NCI-H1417 treated with DMSO at 0.1 percent for 48 hours (cell line): ENCODE data around the gene USP12.
"Not testable (repeated sequence)": the region's sequence is repeated elsewhere in the genome, so short reads cannot be mapped to it uniquely, and the experiment has no call there.

Experiments
- DNase-seq: peaks from one replicate; lab custom pipeline; 2025; lab: John Stamatoyannopoulos, UW

USP12 gene

GRCh38 chr13:27171244-27171826, at the start of gene USP12:
TSS of gene USP12 (minus strand) at chr13:27171811. CDS start at chr13:27171639, 172 bp downstream.
- no peak for DNase-seq

- DNase-seq, result no peak
Observed at GRCh38 chr13:27219611-27220010, 48.0 kb upstream of the USP12 start.

- not testable (repeated sequence) for DNase-seq
Observed at GRCh38 chr13:27218861-27219260, 47.2 kb upstream of the USP12 start.

- not testable (repeated sequence) for DNase-seq
Observed at GRCh38 chr13:27217791-27218190, 46.2 kb upstream of the USP12 start.

- DNase-seq, result not testable (repeated sequence)
Observed at GRCh38 chr13:27213386-27213785, 41.8 kb upstream of the USP12 start.

GRCh38 chr13:27211771-27212364, 40.3 kb upstream of the USP12 start:
- DNase-seq, result no peak

GRCh38 chr13:27211271-27211670, 39.7 kb upstream of the USP12 start:
- DNase-seq, result no peak

- no peak for DNase-seq
Observed at GRCh38 chr13:27208514-27208913, 36.9 kb upstream of the USP12 start.

GRCh38 chr13:27203854-27204253, 32.2 kb upstream of the USP12 start:
- no peak for DNase-seq

GRCh38 chr13:27203186-27203585, 31.6 kb upstream of the USP12 start:
- no peak for DNase-seq

GRCh38 chr13:27201661-27202060, 30.1 kb upstream of the USP12 start:
- DNase-seq, result no peak

GRCh38 chr13:27200413-27201070, 28.9 kb upstream of the USP12 start:
- no peak for DNase-seq

GRCh38 chr13:27199696-27200095, 28.1 kb upstream of the USP12 start:
- DNase-seq, result no peak

GRCh38 chr13:27199211-27199610, 27.6 kb upstream of the USP12 start:
- no peak for DNase-seq

- no peak for DNase-seq
Observed at GRCh38 chr13:27194895-27195764, 23.5 kb upstream of the USP12 start.

- DNase-seq, result no peak
Observed at GRCh38 chr13:27194209-27194608, 22.6 kb upstream of the USP12 start.

- no peak for DNase-seq
Observed at GRCh38 chr13:27193496-27193895, 21.9 kb upstream of the USP12 start.

- no peak for DNase-seq
Observed at GRCh38 chr13:27192973-27193372, 21.4 kb upstream of the USP12 start.

GRCh38 chr13:27192367-27192766, 20.8 kb upstream of the USP12 start:
- DNase-seq, result not testable (repeated sequence)

- no peak for DNase-seq
Observed at GRCh38 chr13:27189192-27189591, 17.6 kb upstream of the USP12 start.

GRCh38 chr13:27188239-27188638, 16.6 kb upstream of the USP12 start:
- no peak for DNase-seq

GRCh38 chr13:27186295-27186694, 14.7 kb upstream of the USP12 start:
- DNase-seq, result no peak
